ELR (cell line): ENCODE data around the gene CLMN.
"Not testable (repeated sequence)": the region's sequence is repeated elsewhere in the genome, so short reads cannot be mapped to it uniquely, and the experiment has no call there.

Source experiments
- DNase-seq: peaks from one replicate; pipeline ENCODE4 v3.0.0-alpha.2; 2015; ENCODE audit warnings: low read depth

CLMN gene

GRCh38 chr14:95220663-95221231, 99.0 kb downstream of the CLMN start:
- DNase-seq: peak; percentile 21

- no peak for DNase-seq
Observed at GRCh38 chr14:95218472-95219193, 101.1 kb downstream of the CLMN start.

- no peak for DNase-seq
Observed at GRCh38 chr14:95218006-95218405, 101.7 kb downstream of the CLMN start.

GRCh38 chr14:95217391-95217900, 102.3 kb downstream of the CLMN start:
- DNase-seq: peak; percentile 10

GRCh38 chr14:95216008-95216407, 103.7 kb downstream of the CLMN start:
- no peak for DNase-seq

- DNase-seq: no peak
Observed at GRCh38 chr14:95215094-95215725, 104.5 kb downstream of the CLMN start.

GRCh38 chr14:95213774-95214173, 105.9 kb downstream of the CLMN start:
- DNase-seq: no peak

- DNase-seq: no peak
Observed at GRCh38 chr14:95211721-95212504, 107.8 kb downstream of the CLMN start.

GRCh38 chr14:95210699-95211098, 109.0 kb downstream of the CLMN start:
- DNase-seq: no peak

- no peak for DNase-seq
Observed at GRCh38 chr14:95208598-95208997, 111.1 kb downstream of the CLMN start.

- no peak for DNase-seq
Observed at GRCh38 chr14:95207475-95208233, 112.1 kb downstream of the CLMN start.

- DNase-seq: no peak
Observed at GRCh38 chr14:95206534-95206933, 113.2 kb downstream of the CLMN start.

- DNase-seq: no peak
Observed at GRCh38 chr14:95204705-95205104, 115.0 kb downstream of the CLMN start.

- not testable (repeated sequence) for DNase-seq
Observed at GRCh38 chr14:95201745-95202144, 118.0 kb downstream of the CLMN start.

GRCh38 chr14:95200404-95200803, 119.3 kb downstream of the CLMN start:
- peak; percentile 6 for DNase-seq

GRCh38 chr14:95199298-95199983, 120.3 kb downstream of the CLMN start:
- no peak for DNase-seq

GRCh38 chr14:95198320-95198719, 121.4 kb downstream of the CLMN start:
- DNase-seq: no peak

GRCh38 chr14:95197551-95197950, 122.2 kb downstream of the CLMN start:
- DNase-seq: no peak

GRCh38 chr14:95196826-95197545, 122.7 kb downstream of the CLMN start:
- DNase-seq: no peak

GRCh38 chr14:95196268-95196667, 123.4 kb downstream of the CLMN start:
- peak; percentile 28 for DNase-seq
